NCI-H2029 treated with DMSO at 0.1 percent for 48 hours (cell line): ENCODE data around the gene TBC1D1.
"Not testable (repeated sequence)": the region's sequence is repeated elsewhere in the genome, so short reads cannot be mapped to it uniquely, and the experiment has no call there.

Source experiments
- DNase-seq: peaks from one replicate; lab custom pipeline; 2025; lab: John Stamatoyannopoulos, UW

Gene TBC1D1

DNA sequence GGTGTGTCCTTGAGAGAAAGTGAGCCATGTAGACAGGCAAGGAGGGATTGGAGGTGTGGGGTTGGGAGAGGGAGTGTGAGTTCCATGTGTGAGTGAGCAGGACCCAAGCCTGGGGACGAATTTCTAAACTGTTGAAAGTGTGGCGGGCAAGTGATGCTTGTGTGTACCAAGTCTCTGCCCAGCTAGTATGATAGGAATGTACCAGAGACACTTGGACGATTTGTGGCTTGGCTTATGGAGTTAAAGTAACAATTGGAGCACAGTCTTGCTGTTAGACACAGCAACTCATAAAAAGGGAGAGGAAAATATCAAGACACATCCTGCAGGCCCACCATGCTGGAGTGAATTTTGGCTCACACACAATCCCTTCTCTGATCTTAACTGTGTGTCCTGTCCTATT, 77.9 kb downstream of the TBC1D1 start:
- DNase-seq, result no peak

DNA sequence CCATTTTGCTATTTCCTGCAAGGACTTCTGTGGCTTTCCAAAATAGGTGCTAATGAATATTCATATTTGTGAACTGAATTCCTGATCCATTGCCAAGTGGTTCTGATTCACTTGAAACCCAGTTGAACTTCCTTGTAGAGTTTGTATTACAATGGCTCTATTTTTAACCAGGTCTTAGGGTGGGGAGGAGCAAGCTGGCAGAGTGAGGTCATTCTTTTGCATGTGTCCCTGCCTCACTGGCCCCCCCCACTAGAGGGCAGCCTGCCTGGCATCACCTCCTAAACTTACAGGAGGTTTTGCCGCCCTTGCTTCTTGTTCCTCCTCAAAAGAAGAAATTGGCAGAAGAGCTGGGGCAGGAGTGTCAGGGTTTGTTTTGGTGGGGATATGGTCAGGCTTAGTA, 79.8 kb downstream of the TBC1D1 start:
- DNase-seq, result peak; percentile 15

DNA sequence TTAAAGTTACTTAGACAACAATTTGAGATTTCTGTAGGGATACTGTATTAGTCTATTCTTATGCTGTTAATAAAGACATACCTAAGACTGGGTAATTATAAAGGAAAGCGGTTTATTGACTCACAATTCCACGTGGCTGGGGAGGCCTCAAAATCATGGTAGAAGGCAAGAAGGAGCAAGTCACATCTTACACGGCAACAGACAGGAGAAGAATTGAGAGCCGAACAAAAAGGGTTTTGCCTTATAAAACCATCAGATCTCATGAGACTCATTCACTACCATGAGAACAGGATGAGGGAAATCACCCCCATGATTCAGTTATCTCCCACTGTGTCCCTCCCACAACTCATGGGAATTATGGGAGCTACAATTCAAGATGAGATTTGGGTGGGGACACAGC, 80.3 kb downstream of the TBC1D1 start:
- DNase-seq, result no peak

DNA sequence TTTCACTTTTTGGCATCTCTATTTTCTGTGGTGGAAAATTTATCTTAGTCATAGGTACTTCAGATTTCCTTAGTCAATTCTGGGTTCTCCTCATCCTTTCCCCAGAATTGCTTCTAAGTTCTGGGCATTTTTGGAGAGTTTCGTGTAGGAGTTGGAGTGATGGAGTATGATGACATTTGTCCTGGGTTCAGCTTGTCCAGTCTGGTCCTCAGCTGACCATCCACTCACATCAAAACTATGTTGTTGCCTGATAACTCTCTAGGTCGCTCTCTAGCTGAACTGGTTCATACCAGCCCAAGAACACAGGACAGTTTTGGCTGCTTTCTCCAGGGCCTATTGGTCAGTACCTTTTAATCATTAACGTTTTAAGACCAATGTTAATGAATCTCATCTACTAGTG, 82.6 kb downstream of the TBC1D1 start:
- no peak for DNase-seq

DNA sequence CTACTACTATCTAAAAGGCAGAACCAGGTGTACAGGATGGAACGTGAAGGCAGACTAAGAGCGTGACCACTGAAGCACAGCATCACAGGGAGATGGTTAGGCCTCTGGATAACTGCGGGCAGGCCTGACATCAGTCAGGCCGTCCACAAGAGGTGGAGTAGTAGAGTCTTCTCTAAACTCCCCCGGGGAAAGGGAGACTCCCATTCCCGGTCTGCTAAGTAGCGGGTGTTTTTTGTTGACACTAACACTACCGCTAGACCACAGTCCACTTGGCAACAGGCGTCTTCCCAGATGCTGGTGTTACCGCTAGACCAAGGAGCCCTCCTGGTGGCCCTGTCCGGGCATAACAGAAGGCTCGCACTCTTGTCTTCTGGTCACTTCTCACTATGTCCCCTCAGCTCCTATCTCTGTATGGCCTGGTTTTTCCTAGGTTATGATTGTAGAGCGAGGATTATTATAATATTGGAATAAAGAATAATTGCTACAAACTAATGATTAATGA, 84.5 kb downstream of the TBC1D1 start:
- not testable (repeated sequence) for DNase-seq

DNA sequence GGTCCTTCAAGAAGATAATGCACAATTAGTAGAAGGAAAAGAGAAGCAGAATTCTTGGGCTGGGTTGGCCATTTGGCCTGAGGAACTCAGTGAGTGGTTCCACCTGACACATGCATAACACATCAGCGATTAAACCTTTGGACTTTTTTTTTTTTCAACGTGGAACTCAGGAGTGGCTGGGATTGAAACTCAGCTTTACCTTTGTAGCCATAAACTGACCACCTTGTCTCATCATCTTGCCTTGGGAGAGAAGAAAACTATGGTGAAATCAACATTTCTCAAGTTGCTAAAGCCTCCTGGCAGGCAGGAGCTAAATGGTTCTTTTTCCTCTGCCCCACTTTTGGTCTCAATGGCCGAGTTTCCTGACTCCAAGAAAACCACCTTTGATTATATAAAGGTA, 85.6 kb downstream of the TBC1D1 start:
- DNase-seq, result no peak

DNA sequence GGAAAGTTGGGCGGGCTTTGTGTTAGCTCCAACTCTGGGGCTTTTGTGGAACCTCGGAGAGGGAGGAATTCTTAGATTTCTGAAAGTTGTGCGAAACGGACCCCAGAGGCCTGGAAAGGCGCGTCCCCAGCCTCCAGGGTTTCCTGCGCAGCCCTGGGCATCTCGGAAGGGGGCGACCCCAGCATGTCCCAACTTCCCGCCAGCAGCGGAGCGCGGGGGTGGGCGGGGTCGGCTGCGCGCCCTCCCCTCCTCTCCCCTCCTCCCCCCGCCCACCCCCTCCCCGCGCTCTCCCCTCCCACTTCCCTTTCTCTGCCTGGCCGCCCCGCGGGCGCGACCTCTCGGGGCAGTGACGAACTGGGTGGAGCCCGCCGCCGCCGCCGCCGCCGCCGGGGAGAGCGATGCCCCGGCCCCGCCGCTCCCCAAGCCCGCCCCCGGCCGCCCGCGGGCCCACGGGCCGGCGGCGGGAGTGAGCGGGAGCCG, 86.1 kb downstream of the TBC1D1 start:
- no peak for DNase-seq

DNA sequence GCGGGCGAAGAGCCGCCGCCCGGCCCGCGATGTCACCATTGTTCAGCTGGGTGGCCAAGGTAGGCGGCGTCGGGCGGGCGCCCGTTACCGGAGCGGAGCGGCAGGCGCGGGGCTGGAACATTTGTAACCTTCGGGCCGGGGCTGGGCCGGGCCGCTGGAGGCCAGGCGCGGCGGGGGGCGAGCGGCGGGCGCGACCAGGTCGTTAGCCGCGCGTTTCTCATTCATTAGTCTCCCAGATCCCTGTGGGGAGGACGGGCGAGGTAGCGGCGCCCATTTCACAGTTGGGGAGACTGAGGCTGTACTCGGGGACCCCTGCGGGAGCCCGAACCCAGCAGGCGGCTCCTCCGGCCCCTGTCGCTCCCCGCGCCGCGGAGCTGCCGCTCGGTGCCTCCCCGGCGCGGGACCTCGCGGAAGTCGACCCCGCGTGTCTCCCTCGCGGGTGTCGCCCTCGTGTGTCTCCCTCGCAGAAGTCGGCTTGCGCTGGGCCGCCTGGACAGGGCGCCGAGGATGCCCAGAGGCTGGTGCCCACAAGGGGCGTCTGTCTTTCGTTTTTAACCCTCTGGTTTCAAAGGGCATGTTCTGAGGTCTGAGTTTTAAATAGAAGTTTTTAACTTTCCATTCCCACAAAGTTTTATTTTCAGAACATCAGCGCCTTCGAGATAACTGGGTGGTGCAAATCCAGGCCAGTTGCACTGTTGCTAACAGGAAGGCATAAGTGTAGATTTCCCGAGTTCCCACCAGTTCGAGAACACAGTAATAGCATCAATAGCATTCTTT, 86.8 kb downstream of the TBC1D1 start:
- no peak for DNase-seq

DNA sequence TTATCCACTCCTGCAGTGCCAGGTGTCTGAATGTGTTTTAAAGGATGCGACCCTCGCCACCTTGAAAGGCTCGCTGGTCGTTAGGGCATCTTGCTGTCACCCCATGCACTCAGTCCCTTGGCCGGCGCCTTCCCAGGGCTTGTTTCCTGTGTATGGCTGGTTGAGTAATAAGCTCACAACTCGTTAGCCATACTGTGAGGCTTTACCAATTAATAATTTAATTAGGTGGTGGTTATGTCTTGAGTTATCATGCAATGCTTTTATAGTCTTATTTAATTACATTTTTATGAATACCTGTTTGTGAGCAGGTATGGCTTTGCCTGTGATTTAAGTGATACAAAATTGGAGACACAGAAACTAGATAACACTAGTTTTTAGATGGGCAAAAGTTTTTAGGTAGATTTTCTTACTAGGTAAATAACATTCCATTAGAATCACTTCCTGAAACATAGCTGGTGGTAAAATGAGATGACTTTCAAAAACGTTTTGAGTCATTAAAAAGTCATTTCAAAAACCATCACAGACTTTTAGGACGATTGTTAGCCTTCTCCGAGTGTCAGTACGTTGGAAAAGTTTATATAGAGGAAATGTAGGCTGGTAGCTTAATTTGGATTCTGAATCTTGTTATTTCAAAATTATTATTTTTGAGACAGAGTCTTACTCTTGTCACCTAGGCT, 87.5 kb downstream of the TBC1D1 start:
- no peak for DNase-seq

DNA sequence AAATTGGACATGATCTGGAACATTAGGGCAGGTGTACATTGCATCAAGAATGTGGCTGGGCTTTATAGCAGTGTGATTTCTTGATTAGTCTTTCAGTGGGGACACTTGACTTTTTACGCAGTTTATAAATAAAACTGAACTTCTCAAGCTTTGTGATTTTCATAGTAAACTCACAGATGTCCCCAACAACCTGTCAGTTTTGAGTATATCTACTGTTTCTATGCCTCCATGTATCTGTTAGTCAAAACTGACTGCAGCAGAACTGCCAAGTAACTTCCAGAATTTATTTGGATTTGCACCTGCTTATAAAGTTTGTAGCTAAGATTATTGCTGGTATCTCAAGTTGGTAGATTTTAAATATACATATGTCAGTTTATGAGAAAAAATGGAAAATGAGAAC, 89.4 kb downstream of the TBC1D1 start:
- DNase-seq, result no peak

DNA sequence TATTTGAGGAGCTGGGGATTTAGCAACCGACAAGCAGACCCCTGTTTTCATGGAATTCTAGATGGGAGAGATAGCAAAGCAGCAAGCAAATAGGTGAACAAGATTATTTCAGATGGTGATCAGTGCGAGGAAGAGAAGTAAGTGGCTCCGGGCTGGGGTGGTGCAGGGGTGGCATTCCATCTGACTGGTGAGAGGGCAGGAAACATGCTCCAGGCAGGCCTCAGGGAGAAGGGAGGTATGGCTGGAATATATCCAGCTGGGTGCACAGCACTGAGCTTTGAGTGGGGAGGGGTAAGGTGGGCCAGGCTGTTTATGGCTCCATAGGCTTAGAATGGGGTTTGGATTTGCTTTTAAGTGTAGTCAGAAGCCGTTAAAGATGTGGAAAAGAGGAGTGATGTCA, 90.5 kb downstream of the TBC1D1 start:
- no peak for DNase-seq

DNA sequence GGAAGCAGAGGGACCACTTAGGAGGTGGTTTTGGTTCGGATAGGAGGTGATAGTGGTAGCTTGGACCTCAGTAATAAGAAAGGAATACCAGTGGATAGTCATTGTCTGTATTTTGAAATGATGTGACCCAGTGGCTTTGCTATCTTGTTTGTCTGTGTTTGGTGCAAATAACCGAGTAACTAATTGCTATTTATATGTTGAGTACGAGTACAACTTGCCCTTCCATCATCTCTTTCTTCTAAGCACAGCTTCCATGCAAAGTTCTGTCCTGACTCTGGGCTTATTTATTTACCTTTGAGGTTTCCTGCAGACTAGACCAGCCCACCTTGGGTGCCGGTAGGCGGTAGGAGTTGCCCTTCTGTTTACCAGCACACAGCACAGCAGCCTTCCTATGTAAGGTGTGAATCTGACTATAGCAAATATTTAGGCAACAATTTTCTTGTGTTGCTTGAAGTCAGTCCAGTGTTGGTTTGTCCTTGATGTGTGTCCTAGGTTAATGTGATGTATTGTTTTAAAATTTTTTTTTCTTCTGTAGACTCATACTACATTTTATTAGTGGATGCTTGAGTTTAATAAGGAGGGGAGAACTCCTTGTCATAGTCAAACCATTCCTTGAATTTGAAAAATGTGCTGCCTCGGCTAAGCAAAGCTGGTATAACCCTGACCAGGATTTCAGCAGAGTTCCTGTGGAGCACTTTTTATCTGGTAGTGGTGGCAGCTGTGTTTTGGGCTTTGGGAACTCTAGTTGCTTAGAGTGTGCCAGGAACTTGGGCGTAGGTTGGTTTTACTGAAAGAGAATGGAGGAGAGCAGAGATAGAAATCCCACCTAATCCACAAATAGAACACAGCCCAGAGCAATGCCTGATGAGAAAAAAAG, 91.2 kb downstream of the TBC1D1 start:
- DNase-seq, result no peak

DNA sequence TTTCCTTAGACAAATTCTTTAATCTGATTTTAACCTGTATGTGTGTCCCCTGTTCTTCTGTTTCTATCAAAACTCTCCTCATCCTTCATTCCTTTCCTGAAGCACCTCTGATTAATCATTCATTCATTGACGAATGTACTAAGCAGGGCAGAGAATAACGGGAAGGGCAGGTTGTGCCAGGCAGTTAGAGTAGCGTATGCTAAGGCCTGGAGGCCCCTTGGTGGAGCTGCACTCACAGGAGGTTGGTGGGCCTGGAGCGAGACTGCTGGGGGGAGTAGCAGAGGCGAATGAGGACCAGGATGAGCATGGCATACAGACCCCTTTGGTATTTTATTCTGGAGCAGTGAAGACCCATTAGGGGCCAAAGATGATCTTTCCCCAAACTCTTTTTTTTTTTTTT, 91.9 kb downstream of the TBC1D1 start:
- no peak for DNase-seq

DNA sequence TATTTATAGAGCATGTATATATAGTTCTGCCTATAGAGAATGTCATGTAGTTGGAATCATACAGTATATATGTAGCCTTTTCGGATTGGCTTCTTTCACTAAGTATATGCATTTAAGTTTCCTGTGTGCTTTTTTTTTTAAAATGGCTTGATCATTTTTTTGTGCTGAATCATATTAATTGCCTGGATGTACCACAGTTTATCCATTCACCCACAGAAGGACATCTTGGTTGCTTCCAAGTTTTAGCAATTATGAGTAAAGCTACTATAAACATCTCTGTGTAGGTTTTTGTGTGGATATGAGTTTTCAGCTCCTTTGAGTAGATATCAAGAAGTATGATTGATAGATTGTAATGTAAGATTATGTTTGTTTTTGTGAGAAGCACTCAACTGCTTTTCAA, 93.1 kb downstream of the TBC1D1 start:
- DNase-seq, result no peak

DNA sequence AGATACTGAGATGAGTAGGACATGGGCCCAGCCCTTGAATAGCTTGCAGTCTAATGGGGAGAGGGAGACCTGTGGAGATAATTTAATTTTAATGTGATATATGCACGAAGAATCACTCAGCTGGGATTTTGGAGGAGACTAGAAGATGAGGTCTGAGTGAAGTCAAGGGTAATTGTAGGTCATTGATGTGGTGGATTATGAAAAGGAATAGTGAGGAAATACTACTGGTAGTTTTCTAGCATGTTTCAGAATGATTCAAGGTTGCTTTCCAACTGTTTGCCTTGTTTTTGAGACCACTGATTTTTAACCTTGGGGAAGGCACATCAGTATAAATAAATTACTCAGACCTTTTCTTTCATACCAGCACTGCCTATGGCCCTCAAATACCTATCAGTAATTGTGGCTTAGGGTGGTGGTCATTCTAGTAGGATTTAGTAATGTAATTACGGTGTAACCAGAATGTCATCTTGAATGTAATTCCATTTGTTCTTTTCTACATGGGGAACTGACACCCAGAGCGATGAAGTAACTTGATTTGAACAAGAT, 94.9 kb downstream of the TBC1D1 start:
- no peak for DNase-seq

DNA sequence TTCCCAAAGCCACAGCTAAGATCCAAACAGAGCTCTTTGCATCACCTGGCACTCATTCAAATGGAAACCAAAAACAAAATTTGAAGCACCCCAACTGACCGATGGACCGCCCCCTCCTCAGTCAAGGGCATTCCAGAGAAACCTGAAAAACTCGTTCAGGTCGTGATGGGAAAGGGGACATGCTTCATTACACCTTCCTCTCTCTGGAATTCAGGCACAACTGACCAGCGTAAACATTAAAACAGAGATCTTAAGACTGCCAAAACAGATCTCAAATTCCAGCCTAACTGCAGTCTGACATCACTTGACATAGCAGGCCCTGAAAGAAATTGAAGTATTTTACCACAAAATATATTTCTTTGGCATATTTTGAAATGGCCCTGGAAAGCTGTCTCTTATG, 97.8 kb downstream of the TBC1D1 start:
- DNase-seq, result no peak

DNA sequence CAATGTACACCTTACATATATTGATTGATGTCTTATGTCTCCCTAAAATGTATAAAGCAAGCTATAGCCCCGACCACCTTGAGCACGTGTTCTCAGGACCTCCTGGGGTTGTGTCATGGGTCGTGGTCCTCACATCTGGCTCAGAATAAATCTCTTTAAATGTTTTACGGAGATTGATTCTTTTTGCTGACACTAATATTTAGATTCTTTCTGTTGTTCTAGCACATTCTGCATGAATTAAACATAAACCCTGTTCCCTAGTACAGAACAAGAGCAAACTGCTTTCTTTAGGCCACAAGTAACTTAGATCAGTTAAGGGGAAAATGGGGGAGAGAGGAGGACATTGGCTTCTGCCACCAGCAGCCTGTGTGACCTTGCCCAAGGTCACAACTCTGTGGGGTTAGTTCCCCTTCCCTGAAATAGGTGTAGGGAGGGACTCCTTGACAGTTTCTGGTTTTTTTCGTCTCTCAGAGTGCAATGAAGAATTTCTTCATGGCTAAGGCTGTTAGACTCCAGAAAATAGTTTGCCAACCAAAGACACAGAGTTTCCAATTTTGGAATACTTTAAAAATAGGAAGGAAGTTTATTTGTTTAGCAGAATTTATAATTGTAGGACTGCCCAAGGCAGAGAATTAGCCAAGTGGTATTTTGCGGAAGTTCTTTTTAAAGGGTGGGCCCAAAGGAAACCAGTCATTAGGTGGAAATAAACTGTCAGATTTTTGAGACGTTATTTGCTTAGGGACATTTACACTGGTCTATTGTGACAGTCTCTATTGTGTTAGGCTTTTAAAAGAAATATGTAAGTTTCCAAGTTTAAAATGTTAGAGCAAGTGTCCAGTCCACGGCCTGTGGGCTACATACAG, 98.7 kb downstream of the TBC1D1 start:
- DNase-seq, result no peak

DNA sequence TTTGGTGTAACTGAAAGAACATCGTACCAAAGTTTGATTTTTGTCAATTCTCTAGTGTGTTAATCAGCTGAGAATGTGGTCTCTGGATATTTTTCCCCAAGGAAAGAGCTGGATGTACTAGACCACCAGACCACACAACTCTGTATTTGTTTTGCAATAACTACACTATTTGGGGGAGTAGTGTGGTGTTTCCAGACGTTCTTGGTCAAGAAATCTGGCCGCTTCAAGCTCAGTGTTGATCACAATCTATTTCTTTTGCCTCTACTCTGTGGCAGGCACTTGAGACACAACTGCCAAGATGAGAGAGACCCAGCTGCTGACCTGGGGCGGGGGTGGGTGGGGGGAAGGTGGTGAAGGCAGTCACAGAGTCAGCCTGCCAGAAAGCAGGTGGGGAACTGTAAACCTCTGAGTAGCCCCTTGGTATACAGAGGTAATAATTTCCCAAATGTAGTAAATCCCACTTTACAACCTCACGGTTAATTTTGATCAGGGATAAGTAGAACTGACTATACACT, 99.9 kb downstream of the TBC1D1 start:
- no peak for DNase-seq

DNA sequence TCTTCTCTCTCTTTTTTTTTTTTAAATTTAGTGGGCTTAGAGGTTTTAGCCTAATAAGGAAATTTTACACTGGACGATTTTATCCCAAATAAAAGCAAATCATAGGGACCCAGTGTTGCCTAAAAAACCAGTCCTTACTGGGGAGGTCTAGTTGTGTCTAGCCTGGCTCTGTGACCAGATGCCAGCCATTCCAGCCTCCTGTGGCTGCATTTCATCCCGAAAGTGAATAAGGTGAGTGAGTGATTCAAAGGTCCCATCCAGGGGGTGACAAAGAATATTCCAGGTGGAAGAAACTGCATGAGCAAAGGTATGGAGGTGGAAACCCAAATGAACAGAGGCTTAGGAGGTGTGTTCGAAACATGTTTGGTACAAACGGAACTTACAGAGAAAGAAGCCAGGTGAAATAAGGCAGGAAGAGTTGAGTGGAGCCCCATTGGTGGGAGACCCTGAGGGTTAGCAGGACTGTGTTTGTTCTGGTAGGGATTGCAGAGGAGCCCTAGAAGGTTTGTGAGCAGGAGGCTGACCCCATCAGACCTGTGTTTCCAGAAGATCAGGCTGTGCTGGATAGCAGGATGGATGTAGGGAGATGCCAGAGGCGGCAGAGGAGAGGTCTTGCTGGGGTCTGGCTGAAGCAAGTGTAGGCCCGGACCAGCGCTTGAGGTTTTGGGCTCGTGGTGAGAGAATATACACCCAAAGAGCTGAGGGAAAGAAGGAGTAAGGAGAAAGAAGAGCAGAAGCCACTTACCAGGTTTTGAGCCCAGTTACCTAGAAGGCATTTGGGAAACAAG, 100.9 kb downstream of the TBC1D1 start:
- DNase-seq, result no peak

DNA sequence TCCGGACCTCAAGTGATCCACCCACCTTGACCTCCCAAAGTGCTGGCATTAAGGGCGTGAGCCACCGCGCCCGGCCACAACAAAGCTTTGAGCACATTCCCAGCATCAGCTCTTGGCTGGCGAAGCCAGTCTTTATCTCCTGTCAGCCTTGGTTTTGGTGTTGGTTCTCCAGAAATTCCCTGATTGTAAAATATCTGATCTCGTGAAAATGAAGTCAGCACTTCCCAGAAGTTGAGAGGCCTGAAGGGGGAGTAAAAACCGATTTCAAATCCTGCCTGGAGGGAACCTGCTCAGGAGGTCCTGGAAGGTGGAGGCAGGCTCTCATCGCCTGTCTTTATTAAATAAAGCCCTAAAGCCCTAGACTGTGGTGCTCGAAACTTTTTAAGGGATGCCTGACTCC, 102.9 kb downstream of the TBC1D1 start:
- no peak for DNase-seq
